SK-N-SH (cell line): Measurements from ENCODE around the gene CAPN5.

Source experiments
- CTCF ChIP-seq: fragments of 200-600 bp; sonication (generic); IDR thresholded peaks from 2 replicates; pipeline ENCODE4 v1.6.1; 2017; ENCODE audit warnings: antibody characterized with exemption, mild to moderate bottlenecking, moderate library complexity
- EP300 ChIP-seq, 2 experiments: IDR thresholded peaks; 2 replicates each; pipeline versions ENCODE4 v1.4.0 to v1.6.1; 2012; ENCODE audit warnings: borderline replicate concordance in 1 of 2, low read depth in 1 of 2, low read length in 1 of 2
- FOXM1 ChIP-seq: IDR thresholded peaks from 2 replicates; pipeline ENCODE4 v1.4.0; 2012; ENCODE audit warnings: low read depth, mild to moderate bottlenecking
- GABPA ChIP-seq: IDR thresholded peaks from 2 replicates; pipeline ENCODE4 v1.4.0; 2012; ENCODE audit warnings: low read depth, mild to moderate bottlenecking
- MAX ChIP-seq: IDR thresholded peaks from 2 replicates; pipeline ENCODE4 v1.4.0; 2012; ENCODE audit warnings: low read depth
- POLR2AphosphoS5 ChIP-seq: IDR thresholded peaks from 2 replicates; pipeline ENCODE4 v1.6.1; 2012; ENCODE audit warnings: low read depth, low read length
- TAF1 ChIP-seq: IDR thresholded peaks from 2 replicates; pipeline ENCODE4 v1.6.1; 2012; ENCODE audit warnings: low read depth, mild to moderate bottlenecking, low read length, moderate library complexity, borderline replicate concordance

GRCh38 chr11:77122576-77123212 is 55.9 kb downstream of the CAPN5 start:
- TF ChIP-seq CTCF (no peak), TAF1 (no peak), POLR2AphosphoS5 (no peak), MAX (no peak), GABPA (no peak), EP300 (IDR thresholded peaks at IDR 0.05; ENCODE audit: borderline replicate concordance in 1 of 2, low read depth in 1 of 2, low read length in 1 of 2) (no peak), FOXM1 (no peak)
